Measurements from ENCODE around the gene LGALS4. TPM values are rescaled to one million over a fixed set of nuclear protein-coding genes. Genes with fewer than 3 reads are reported as not detected.

Gene LGALS4
- total and polyA plus RNA-seq, 9 of the 15 experiments (the other 6 are each of a cell fraction or from before 2014, with no cell fraction given): 0.08 to 1.1 (median 0.30) TPM; not detected in 3

GRCh38 chr19:38845374-38846024 lies 32.8 kb upstream of the LGALS4 start:
- H3K9me3 ChIP-seq (replicated peaks; ENCODE audit: control insufficient read depth, insufficient read depth, low read depth, low read length): no peaks in the 10 kb centered on the region
- H3K79me2 ChIP-seq (ENCODE audit: control insufficient read depth, insufficient read depth, low read length): peaks cover 83% of the 10 kb centered on the region
- peaks cover 7 to 13% of the 10 kb centered on the region in 2 experiments; a peak in 4 of 5 replicates for H3K4me1 ChIP-seq (replicated peaks in 1 of 2; ENCODE audit: control insufficient read depth in 2 of 2, insufficient read depth in 2 of 2, low read length in 2 of 2)
- ChIA-PET POLR2A (interaction anchor here (1.2 kb wide), 1 partner anchor 12 kb away, joined by 6 read pairs; no protein-coding TSS in a partner anchor), CTCF (ENCODE audit: low intra/inter-chr PET ratio) (no interaction called here)
- no peaks in the 10 kb centered on the region for H3K9me1 ChIP-seq (ENCODE audit: control insufficient read depth, insufficient read depth, low read length)
- H2AFZ ChIP-seq (ENCODE audit: low read depth, low read length): no peak overlapping the region
- DNase-seq (ENCODE audit: extremely low read depth in 1 of 4, low spot score in 3 of 4) (no peak), ATAC-seq (no peak), FAIRE-seq (no peak)
- TF ChIP-seq CXXC5 (CRISPR knock-in tag; IDR thresholded peaks at IDR 0.05) (no peak), HEY1 (CRISPR knock-in tag; IDR thresholded peaks at IDR 0.05; ENCODE audit: borderline replicate concordance) (no peak), TARDBP (IDR thresholded peaks at IDR 0.05) (no peak), STAT5B (CRISPR knock-in tag; IDR thresholded peaks at IDR 0.05) (no peak), ZNF212 (CRISPR knock-in tag; IDR thresholded peaks at IDR 0.05) (no peak), ID3 (CRISPR knock-in tag; IDR thresholded peaks at IDR 0.05) (no peak), ID3 (tag; IDR thresholded peaks at IDR 0.05) (no peak)
- TF ChIP-seq, protein P1, sequence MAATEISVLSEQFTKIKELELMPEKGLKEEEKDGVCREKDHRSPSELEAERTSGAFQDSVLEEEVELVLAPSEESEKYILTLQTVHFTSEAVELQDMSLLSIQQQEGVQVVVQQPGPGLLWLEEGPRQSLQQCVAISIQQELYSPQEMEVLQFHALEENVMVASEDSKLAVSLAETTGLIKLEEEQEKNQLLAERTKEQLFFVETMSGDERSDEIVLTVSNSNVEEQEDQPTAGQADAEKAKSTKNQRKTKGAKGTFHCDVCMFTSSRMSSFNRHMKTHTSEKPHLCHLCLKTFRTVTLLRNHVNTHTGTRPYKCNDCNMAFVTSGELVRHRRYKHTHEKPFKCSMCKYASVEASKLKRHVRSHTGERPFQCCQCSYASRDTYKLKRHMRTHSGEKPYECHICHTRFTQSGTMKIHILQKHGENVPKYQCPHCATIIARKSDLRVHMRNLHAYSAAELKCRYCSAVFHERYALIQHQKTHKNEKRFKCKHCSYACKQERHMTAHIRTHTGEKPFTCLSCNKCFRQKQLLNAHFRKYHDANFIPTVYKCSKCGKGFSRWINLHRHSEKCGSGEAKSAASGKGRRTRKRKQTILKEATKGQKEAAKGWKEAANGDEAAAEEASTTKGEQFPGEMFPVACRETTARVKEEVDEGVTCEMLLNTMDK (IDR thresholded peaks at IDR 0.05; ENCODE audit: borderline replicate concordance, insufficient read depth, low read depth, low read length, poor library complexity, severe bottlenecking): no peak
- no peak overlapping the region for H3K4me2 ChIP-seq (ENCODE audit: insufficient read depth, low read length)
- no TSS peak for BruUV-seq (replicated peaks)
- in situ Hi-C loops (cut with MboI): no loop called here
- intact Hi-C loops (cut with micrococcal nuclease): no loop called here
- no peak overlapping the region for H3K4me3 ChIP-seq
- H3K27ac ChIP-seq (ENCODE audit: extremely low read depth, low read depth, low read length): no peak overlapping the region
- H3K9ac ChIP-seq (ENCODE audit: insufficient read depth in 1 of 2, low read depth in 2 of 2, low read length in 2 of 2): no peak overlapping the region; a peak in 1 of 4 replicates
- H4K20me1 ChIP-seq (replicated peaks; ENCODE audit: control insufficient read depth, insufficient read depth, low read length): peaks cover 25% of the 10 kb centered on the region
- H3K36me3 ChIP-seq (ENCODE audit: control insufficient read depth, insufficient read depth, low read length): peaks cover 85% of the 10 kb centered on the region
- H3K27me3 ChIP-seq (ENCODE audit: control insufficient read depth in 2 of 2, insufficient read depth in 2 of 2, low read length in 2 of 2): no peaks in the 10 kb centered on the region
- 97% methylated on average over 14 of the region's 14 CpGs for WGBS (ENCODE audit: insufficient coverage, low coverage, missing lambda C conversion rate)
